Measurements from ENCODE around the gene KCNH8.

DNA sequence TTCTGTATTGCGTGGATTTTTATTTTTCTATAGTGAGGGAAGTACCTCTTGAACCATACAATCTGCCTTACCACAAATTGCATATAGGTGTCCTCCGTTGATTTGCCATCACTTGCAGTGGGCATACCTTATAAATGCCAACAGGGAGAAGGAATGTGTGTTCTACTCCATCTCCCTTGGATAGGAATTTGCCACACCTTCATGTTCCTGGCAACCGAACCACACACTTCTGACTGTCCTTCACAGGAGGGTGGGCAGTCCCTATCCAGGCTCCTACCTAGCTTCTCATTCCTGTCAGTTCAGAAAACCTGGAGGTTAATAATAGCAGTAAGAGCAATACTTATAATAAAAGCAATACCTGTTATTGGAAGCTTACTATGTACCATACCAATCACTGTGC is 428.0 kb downstream of the KCNH8 start:
- TF ChIP-seq, protein P1, sequence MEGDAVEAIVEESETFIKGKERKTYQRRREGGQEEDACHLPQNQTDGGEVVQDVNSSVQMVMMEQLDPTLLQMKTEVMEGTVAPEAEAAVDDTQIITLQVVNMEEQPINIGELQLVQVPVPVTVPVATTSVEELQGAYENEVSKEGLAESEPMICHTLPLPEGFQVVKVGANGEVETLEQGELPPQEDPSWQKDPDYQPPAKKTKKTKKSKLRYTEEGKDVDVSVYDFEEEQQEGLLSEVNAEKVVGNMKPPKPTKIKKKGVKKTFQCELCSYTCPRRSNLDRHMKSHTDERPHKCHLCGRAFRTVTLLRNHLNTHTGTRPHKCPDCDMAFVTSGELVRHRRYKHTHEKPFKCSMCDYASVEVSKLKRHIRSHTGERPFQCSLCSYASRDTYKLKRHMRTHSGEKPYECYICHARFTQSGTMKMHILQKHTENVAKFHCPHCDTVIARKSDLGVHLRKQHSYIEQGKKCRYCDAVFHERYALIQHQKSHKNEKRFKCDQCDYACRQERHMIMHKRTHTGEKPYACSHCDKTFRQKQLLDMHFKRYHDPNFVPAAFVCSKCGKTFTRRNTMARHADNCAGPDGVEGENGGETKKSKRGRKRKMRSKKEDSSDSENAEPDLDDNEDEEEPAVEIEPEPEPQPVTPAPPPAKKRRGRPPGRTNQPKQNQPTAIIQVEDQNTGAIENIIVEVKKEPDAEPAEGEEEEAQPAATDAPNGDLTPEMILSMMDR (IDR thresholded peaks at IDR 0.05 in 2 of 3, conservative IDR thresholded peaks at IDR 0.05 in 1 of 3; ENCODE audit: control insufficient read depth in 2 of 3, extremely low read depth in 1 of 3, insufficient read depth in 1 of 3, low read depth in 3 of 3, low read length in 3 of 3), result no peak
- no peak for TF ChIP-seq POLR2A (IDR thresholded peaks at IDR 0.05; ENCODE audit: low read depth, low read length)
- TF ChIP-seq NR2C2 (IDR thresholded peaks at IDR 0.05; ENCODE audit: borderline replicate concordance, control insufficient read depth, insufficient read length, low read depth), result no peak
- no peak for TF ChIP-seq ELK1 (IDR thresholded peaks at IDR 0.05; ENCODE audit: low read depth, low read length)
- TF ChIP-seq TCF12 (IDR thresholded peaks at IDR 0.05; ENCODE audit: low read depth, low read length), result no peak
- no peak for TF ChIP-seq ZZZ3 (IDR thresholded peaks at IDR 0.05; ENCODE audit: control insufficient read depth, insufficient read length, low read depth)
- TF ChIP-seq EP300 (IDR thresholded peaks at IDR 0.05; ENCODE audit: borderline replicate concordance in 1 of 2, control insufficient read depth in 1 of 2, low read depth in 2 of 2, low read length in 2 of 2), result no peak
- TF ChIP-seq FOXK2 (IDR thresholded peaks at IDR 0.05), result no peak
- TF ChIP-seq TAF1 (IDR thresholded peaks at IDR 0.05; ENCODE audit: borderline replicate concordance, low read depth, low read length), result no peak
- TF ChIP-seq NRF1 (conservative IDR thresholded peaks at IDR 0.05; ENCODE audit: low read depth, low read length), result no peak
